ENCODE results near the gene MTG1. TPM values are rescaled to one million over a fixed set of nuclear protein-coding genes. Genes with fewer than 3 reads are reported as not detected.

MTG1 gene
- total RNA-seq, 1 donor from 2014 or later: 44.0 TPM

DNA sequence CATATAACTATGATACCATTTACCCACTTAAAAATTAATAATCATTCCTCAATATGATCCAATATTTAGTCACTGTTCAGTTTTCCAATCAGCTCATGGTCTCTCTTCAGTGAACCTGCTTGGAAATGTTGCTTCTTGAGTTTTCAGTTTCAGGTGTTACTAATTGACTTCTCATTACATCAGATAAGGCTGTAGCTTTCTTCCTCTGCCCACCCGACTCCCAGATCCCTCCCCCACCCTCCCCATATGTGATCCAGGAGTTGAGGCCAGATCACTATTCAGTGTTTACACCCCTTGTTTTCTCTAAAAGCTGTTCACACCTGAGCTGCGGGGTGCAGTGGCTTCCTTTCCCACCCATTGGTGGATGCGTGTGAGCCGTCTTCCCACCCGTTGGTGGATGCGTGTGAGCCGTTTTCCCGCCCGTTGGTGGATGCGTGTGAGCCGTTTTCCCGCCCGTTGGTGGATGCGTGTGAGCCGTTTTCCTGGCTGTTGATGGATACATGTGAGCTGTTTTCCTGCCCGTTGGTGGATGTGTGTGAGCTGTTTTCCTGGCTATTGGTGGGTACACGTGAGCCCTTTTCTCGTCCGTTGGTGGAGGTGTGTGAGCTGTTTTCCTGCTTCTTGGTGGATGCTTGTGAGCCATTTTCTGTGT, 3.2 kb upstream of the MTG1 start:
- DNase-seq (ENCODE audit: low read depth) (no peak), FAIRE-seq (no peak)
- Histone ChIP-seq H3K4me1 (ENCODE audit: insufficient read depth, low read length) (peaks cover 5% of the 10 kb centered on the region), H3K79me2 (ENCODE audit: insufficient read depth, low read length) (peaks cover 18% of the 10 kb centered on the region), H3K4me2 (ENCODE audit: low read length) (no peak overlapping the region), H3K36me3 (ENCODE audit: insufficient read depth, low read length) (no peaks in the 10 kb centered on the region), H3K27me3 (ENCODE audit: insufficient read depth, low read length) (no peaks in the 10 kb centered on the region), H3K9ac (ENCODE audit: low read length) (no peak overlapping the region), H4K20me1 (ENCODE audit: insufficient read depth, low read length) (no peaks in the 10 kb centered on the region), H3K27ac (ENCODE audit: low read depth, low read length) (no peak overlapping the region), H2AFZ (ENCODE audit: low read depth, low read length) (no peak overlapping the region), H3K4me3 (ENCODE audit: insufficient read depth, low read depth, low read length) (no peak overlapping the region), H3K9me3 (ENCODE audit: insufficient read depth, low read depth, low read length) (no peaks in the 10 kb centered on the region)
- H3K4me1 Mint-ChIP-seq (ENCODE audit: low read depth, unreplicated experiment): peaks cover 6% of the 10 kb centered on the region
- no peaks in the 10 kb centered on the region for H3K27me3 Mint-ChIP-seq (ENCODE audit: low read depth, unreplicated experiment)
- H3K9me3 Mint-ChIP-seq (ENCODE audit: unreplicated experiment): no peaks in the 10 kb centered on the region
- H3K4me3 Mint-ChIP-seq (ENCODE audit: unreplicated experiment): no peak overlapping the region
- H3K36me3 Mint-ChIP-seq (ENCODE audit: low read depth, unreplicated experiment): peaks cover 15% of the 10 kb centered on the region
- peak overlapping the region; percentile 54 for H3K27ac Mint-ChIP-seq (ENCODE audit: unreplicated experiment)
- TF ChIP-seq EZH2 (IDR thresholded peaks at IDR 0.05; ENCODE audit: insufficient read depth, low read length): no peak
- TF ChIP-seq, protein P1, sequence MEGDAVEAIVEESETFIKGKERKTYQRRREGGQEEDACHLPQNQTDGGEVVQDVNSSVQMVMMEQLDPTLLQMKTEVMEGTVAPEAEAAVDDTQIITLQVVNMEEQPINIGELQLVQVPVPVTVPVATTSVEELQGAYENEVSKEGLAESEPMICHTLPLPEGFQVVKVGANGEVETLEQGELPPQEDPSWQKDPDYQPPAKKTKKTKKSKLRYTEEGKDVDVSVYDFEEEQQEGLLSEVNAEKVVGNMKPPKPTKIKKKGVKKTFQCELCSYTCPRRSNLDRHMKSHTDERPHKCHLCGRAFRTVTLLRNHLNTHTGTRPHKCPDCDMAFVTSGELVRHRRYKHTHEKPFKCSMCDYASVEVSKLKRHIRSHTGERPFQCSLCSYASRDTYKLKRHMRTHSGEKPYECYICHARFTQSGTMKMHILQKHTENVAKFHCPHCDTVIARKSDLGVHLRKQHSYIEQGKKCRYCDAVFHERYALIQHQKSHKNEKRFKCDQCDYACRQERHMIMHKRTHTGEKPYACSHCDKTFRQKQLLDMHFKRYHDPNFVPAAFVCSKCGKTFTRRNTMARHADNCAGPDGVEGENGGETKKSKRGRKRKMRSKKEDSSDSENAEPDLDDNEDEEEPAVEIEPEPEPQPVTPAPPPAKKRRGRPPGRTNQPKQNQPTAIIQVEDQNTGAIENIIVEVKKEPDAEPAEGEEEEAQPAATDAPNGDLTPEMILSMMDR (IDR thresholded peaks at IDR 0.05; ENCODE audit: insufficient read depth, low read depth, low read length): no peak

DNA sequence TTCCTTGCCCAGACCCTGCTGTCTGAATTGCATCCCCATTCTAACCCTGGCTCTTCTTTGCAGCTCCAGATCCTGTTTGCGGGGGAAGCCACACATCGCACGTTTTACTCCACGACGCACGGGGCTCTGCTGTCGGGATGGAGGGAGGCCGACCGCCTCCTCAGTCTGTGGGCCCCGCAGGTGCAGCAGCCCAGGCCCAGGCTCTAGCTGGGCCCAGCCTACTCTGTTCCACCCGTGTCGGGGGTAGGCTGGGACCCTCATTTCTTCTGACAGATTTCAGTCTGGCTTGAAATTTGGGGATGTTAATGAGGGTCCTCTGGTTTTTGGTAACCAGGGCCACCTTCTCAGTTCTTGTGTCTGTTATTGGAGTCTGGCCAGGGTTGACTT, 2.7 kb upstream of the MTG1 start:
- H4K20me1 ChIP-seq (ENCODE audit: insufficient read depth, low read length): no peaks in the 10 kb centered on the region
- peaks cover 6% of the 10 kb centered on the region for H3K4me1 ChIP-seq (ENCODE audit: insufficient read depth, low read length)
- H2AFZ ChIP-seq (ENCODE audit: low read depth, low read length): no peak overlapping the region
- H3K9ac ChIP-seq (ENCODE audit: low read length): no peak overlapping the region
- peaks cover 2% of the 10 kb centered on the region for H3K36me3 ChIP-seq (ENCODE audit: insufficient read depth, low read length)
- H3K79me2 ChIP-seq (ENCODE audit: insufficient read depth, low read length): peaks cover 23% of the 10 kb centered on the region
- no peak overlapping the region for H3K4me3 ChIP-seq (ENCODE audit: insufficient read depth, low read depth, low read length)
- H3K27ac ChIP-seq (ENCODE audit: low read depth, low read length): no peak overlapping the region
- Mint-ChIP-seq H3K36me3 (ENCODE audit: low read depth, unreplicated experiment) (peaks cover 13% of the 10 kb centered on the region), H3K4me3 (ENCODE audit: unreplicated experiment) (no peak overlapping the region), H3K27me3 (ENCODE audit: low read depth, unreplicated experiment) (no peaks in the 10 kb centered on the region), H3K9me3 (ENCODE audit: unreplicated experiment) (no peaks in the 10 kb centered on the region), H3K4me1 (ENCODE audit: low read depth, unreplicated experiment) (peaks cover 6% of the 10 kb centered on the region), H3K27ac (ENCODE audit: unreplicated experiment) (no peak overlapping the region)
- no peaks in the 10 kb centered on the region for H3K9me3 ChIP-seq (ENCODE audit: insufficient read depth, low read depth, low read length)
- H3K4me2 ChIP-seq (ENCODE audit: low read length): no peak overlapping the region
- TF ChIP-seq EZH2 (IDR thresholded peaks at IDR 0.05; ENCODE audit: insufficient read depth, low read length): no peak
- TF ChIP-seq, protein P1 (IDR thresholded peaks at IDR 0.05; ENCODE audit: insufficient read depth, low read depth, low read length): no peak
- FAIRE-seq (no peak), DNase-seq (ENCODE audit: low read depth) (no peak)
- H3K27me3 ChIP-seq (ENCODE audit: insufficient read depth, low read length): no peaks in the 10 kb centered on the region

DNA sequence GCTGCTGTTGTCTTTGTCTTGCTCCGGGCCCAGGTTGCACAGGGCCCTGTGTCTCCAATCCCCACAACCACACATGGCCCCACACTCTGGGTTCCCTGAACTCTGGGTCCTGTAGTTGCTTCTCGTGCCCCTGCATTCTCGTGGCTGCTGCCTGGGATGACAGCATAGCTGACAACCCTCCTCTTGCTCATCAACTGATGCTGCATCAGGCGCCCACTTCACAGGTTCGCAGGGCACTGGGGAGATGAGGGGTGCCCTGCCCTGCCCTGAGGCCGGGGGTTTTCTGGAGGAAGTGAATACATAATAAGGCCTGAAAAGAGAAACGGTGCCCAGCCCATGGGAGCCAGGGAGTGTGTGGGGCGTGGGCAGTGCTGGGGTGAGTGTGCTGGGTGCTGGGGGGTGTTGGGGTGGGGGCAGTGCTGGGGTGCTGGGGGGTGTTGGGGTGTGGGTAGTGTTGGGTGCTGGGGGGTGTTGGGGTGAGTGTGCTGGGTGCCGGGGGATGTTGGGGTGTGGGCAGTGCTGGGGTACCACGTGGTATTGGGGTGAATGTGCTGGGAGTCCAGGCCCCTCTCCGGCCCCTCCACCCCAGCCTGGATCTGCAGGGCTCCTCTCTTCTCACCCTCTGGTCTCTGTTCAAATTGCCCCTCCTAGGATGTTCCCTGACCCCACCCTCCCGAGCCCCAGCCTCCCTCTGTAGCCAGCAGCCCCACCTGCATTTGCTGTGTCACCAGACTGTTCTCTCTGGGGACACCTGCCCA, 2.0 kb upstream of the MTG1 start:
- Mint-ChIP-seq H3K27ac (ENCODE audit: unreplicated experiment) (no peak overlapping the region), H3K36me3 (ENCODE audit: low read depth, unreplicated experiment) (peaks cover 12% of the 10 kb centered on the region), H3K4me1 (ENCODE audit: low read depth, unreplicated experiment) (peaks cover 11% of the 10 kb centered on the region), H3K4me3 (ENCODE audit: unreplicated experiment) (no peak overlapping the region), H3K9me3 (ENCODE audit: unreplicated experiment) (no peaks in the 10 kb centered on the region), H3K27me3 (ENCODE audit: low read depth, unreplicated experiment) (no peaks in the 10 kb centered on the region)
- Histone ChIP-seq H3K9me3 (ENCODE audit: insufficient read depth, low read depth, low read length) (no peaks in the 10 kb centered on the region), H3K79me2 (ENCODE audit: insufficient read depth, low read length) (peaks cover 29% of the 10 kb centered on the region), H4K20me1 (ENCODE audit: insufficient read depth, low read length) (no peaks in the 10 kb centered on the region), H3K4me3 (ENCODE audit: insufficient read depth, low read depth, low read length) (no peak overlapping the region), H3K4me2 (ENCODE audit: low read length) (no peak overlapping the region), H3K27me3 (ENCODE audit: insufficient read depth, low read length) (no peaks in the 10 kb centered on the region), H3K27ac (ENCODE audit: low read depth, low read length) (no peak overlapping the region), H3K9ac (ENCODE audit: low read length) (no peak overlapping the region), H3K4me1 (ENCODE audit: insufficient read depth, low read length) (peaks cover 6% of the 10 kb centered on the region), H3K36me3 (ENCODE audit: insufficient read depth, low read length) (peaks cover 2% of the 10 kb centered on the region), H2AFZ (ENCODE audit: low read depth, low read length) (no peak overlapping the region)
- DNase-seq (ENCODE audit: low read depth): no peak
- no peak for FAIRE-seq
- TF ChIP-seq EZH2 (IDR thresholded peaks at IDR 0.05; ENCODE audit: insufficient read depth, low read length): no peak
- TF ChIP-seq, protein P1 (IDR thresholded peaks at IDR 0.05; ENCODE audit: insufficient read depth, low read depth, low read length): no peak

Data from astrocyte (in vitro differentiated cells and primary cell).